IPS-NIHi7 (cell line): ENCODE results near the gene SF3B3.
"Not testable (repeated sequence)": the region's sequence is repeated elsewhere in the genome, so short reads cannot be mapped to it uniquely, and the experiment has no call there.

ENCODE experiments used
- DNase-seq: peaks from one replicate; pipeline ENCODE4 v3.0.0; 2012; ENCODE audit warnings: mixed read lengths; ENCODE audit errors: extremely low spot score

SF3B3 gene

GRCh38 chr16:70511833-70512232 is 11.8 kb upstream of the SF3B3 start:
- no peak for DNase-seq

GRCh38 chr16:70512456-70512855 is 11.2 kb upstream of the SF3B3 start:
- no peak for DNase-seq

- no peak for DNase-seq
Observed at GRCh38 chr16:70520612-70521297, 2.9 kb upstream of the SF3B3 start.

GRCh38 chr16:70522216-70523075 is 1.2 kb upstream of the SF3B3 start:
- DNase-seq = no peak

- DNase-seq = peak; percentile 93
Observed at GRCh38 chr16:70523076-70523742, 407 bp upstream of the SF3B3 start, which contains the start of gene COG4. COG4 (minus strand) TSS chr16:70523554; CDS start chr16:70523543, 11 bp downstream.

- DNase-seq = not testable (repeated sequence)
Observed at GRCh38 chr16:70524399-70524825, 796 bp downstream of the SF3B3 start.

GRCh38 chr16:70526403-70526802 is 2.8 kb downstream of the SF3B3 start:
- no peak for DNase-seq

- no peak for DNase-seq
Observed at GRCh38 chr16:70527315-70527996, 3.8 kb downstream of the SF3B3 start.

GRCh38 chr16:70529051-70529777 is 5.6 kb downstream of the SF3B3 start:
- DNase-seq = no peak

GRCh38 chr16:70529954-70530353 is 6.3 kb downstream of the SF3B3 start:
- not testable (repeated sequence) for DNase-seq

- no peak for DNase-seq
Observed at GRCh38 chr16:70534971-70535370, 11.4 kb downstream of the SF3B3 start.

- DNase-seq = no peak
Observed at GRCh38 chr16:70540994-70541393, 17.4 kb downstream of the SF3B3 start.

GRCh38 chr16:70544548-70544947 is 20.9 kb downstream of the SF3B3 start:
- DNase-seq = no peak

GRCh38 chr16:70548936-70549335 is 25.3 kb downstream of the SF3B3 start:
- no peak for DNase-seq

GRCh38 chr16:70550082-70550481 is 26.5 kb downstream of the SF3B3 start:
- DNase-seq = no peak

GRCh38 chr16:70551788-70552187 is 28.2 kb downstream of the SF3B3 start:
- no peak for DNase-seq

GRCh38 chr16:70552675-70553074 is 29.1 kb downstream of the SF3B3 start:
- no peak for DNase-seq

GRCh38 chr16:70553645-70554044 is 30.0 kb downstream of the SF3B3 start:
- no peak for DNase-seq

- no peak for DNase-seq
Observed at GRCh38 chr16:70556063-70556462, 32.4 kb downstream of the SF3B3 start.

GRCh38 chr16:70561623-70562022 is 38.0 kb downstream of the SF3B3 start:
- DNase-seq = no peak

- DNase-seq = no peak
Observed at GRCh38 chr16:70563636-70564035, 40.0 kb downstream of the SF3B3 start.
